GM19467 (cell line): ENCODE measurements around the gene HDAC8.

Source experiments
- ATAC-seq: cut with Tn5 transposase; IDR thresholded peaks from one replicate; pipeline ENCODE4 v1.9.1; 2021; ENCODE audit warnings: mild to moderate bottlenecking, moderate library complexity; ENCODE audit not compliant: unreplicated experiment

The HDAC8 gene

DNA sequence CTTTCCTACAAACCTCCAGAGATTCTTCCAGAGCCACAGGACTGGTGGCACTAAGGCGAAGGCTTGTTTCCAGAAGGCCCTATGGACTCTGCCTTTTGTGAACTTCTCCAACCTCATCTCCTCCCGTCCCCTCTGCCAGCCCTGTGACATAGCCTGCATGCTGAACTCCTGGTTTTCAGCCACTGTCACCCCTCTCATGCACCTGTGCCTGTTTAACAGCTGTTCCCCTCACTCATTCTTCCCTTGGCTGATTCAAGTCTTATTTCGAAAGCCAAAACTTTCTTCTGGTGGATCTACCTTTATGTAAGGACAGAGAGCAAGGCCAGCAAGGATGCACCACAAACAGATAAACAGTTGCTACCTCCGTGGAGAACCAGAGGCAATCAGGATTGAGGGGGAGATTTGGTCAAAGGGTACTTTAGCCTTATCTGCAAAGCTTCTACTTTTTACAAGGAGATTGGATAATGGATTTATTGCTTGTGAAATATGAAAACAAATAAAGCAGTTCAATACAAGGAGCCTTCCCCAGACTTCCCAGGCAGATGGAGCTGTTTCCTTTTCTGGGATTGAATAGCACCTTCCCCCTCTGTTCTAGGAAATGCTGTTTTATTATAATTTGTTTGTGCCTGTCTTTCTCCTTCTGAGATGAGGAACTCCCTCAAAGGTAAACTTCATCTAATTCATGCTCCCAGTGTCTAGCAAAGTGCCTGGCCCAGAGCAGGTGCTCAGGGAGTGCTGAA is 272.6 kb downstream of the HDAC8 start:
- no peak for ATAC-seq

DNA sequence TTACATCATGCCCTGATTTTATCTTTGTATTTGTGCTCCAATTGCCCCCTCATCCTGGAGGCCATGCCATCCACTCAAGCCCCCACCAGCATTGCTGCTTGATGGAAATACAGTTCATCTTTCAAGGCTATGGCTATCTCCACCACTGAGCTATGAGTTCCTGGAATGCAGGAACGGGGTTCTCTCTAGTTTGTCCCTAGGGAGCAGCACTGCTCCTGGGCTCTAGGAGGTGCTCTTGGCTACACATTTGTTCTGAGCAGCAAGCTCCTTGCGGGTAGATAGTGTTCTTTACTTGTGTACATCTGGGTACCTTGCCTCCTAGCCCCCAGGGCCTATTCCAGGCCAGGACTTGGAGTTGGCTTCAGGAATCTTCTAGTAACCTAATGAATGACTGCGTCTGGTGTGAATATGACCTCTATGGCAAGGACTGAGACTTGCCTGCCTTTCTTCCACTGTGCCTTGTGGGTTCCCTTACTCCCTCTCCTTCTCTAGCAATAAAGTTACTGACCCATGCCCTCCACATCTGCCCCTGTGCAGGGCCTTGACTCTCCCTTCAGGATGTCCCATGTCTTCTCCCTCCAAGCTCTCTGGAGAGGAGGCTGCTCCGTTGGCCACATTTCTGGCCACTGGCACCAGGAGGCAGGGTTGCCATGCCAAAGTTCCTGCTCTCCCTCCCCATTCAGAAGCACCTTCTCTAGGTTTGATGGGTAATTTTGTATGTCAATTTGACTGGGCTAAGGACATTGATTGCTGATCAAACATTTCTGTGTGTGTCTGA is 274.5 kb downstream of the HDAC8 start:
- ATAC-seq: no peak

- no peak for ATAC-seq
Observed at GRCh38 chrX:72296991-72297390, 275.7 kb downstream of the HDAC8 start.

GRCh38 chrX:72295745-72296144 is 276.9 kb downstream of the HDAC8 start:
- no peak for ATAC-seq

GRCh38 chrX:72294497-72294896 is 278.1 kb downstream of the HDAC8 start:
- ATAC-seq: no peak

- ATAC-seq: no peak
Observed at GRCh38 chrX:72282302-72282701, 290.3 kb downstream of the HDAC8 start.

GRCh38 chrX:72280321-72280845 is 292.3 kb downstream of the HDAC8 start:
- ATAC-seq: no peak
